Body of pancreas (tissue), 4 donors: ENCODE data around the gene KYNU.

ENCODE experiments used
- CTCF ChIP-seq, 7 experiments: fragments of 450-650 bp in 4 of 7; fragments of 200-600 bp in 3 of 7; sonication (generic) in 3 of 7; IDR thresholded peaks; one replicate each; pipeline ENCODE4 v1.5.1; 2016 to 2019; ENCODE audit warnings: antibody characterized with exemption in 7 of 7
- POLR2A ChIP-seq, 3 donors: fragments of 450-650 bp; IDR thresholded peaks; one replicate each; pipeline ENCODE4 v1.6.1; 2016; ENCODE audit warnings: antibody characterized with exemption in 3 of 3, mild to moderate bottlenecking in 2 of 3

GRCh38 chr2:142952793-142953494, 75.5 kb downstream of the KYNU start:
- no peak for TF ChIP-seq POLR2A (IDR thresholded peaks at IDR 0.05)
- TF ChIP-seq CTCF (IDR thresholded peaks at IDR 0.05), result no peak
